ENCODE measurements around the gene SORCS2.

Gene SORCS2

DNA sequence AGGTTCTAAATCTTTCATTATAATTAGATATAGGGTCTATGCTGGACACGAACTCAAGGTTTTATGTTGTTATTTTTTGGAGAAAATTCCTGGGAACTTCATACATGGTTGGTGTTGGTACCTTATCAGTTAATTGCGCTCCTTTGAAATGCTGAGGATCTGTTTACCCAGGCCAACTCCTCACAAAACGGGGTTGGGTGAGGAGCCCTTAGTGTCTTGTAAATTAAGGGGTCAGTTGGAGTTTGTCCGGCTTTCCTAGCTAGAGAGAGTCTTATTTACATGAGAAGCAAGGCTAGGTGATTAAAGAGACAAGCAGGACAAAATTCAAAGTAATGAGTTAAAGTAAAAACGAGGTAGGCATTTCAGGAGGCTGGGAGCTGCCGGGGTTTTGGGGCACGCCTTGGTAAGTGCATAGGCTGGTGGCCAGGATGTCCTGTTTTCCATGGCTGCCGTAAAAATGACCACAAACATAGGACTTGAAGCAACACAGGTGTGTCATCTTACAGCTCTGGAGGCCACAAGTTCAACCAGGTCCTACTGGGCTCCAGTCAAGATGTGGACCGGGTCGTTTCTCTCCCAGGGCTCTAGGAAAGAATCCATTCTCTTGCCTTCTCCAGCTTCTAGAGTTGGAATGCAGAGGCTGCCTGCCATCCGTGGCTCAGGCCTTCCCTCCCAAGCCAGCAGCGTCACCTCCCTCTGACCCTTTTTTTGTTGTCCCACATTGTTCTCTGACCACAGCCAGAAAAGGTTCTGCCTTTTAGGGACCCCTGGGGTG is 222.6 kb downstream of the SORCS2 start:
- DNase-seq (ENCODE audit: low read depth in 2 of 2), result no peak

DNA sequence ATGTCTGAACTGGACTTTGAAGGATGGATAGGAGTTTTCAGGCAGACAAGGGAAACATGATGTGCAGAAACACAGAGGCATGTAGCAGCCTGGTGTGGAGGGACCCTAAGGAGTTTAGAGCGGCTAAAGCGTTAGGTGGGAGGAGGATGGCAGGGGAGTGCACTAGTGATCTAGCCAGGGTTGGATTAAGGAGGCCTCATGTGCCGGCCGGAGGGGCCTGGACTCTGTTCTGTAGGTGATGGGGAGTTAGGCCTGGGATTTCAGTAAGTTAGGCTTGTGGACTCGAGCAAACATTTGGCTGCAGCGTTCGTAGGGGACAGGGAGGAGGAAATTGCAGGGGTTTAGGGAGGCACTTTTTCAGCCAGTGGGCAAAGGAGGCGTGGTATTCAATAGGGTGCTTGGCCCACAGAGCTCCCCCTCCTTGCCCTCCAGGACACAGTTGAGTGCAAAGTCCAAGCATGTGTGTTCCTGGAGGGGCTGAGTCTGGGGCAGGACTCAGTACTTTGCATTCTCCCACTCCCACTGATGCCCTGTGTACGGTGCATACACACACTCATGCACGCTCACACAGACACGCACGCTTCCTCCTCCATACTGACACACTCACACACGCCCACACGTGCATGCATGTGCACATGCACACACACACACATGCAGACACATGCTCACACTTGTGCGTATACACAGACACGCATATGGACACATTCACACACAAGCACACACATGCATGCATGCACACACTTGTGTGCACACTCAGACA is 223.8 kb downstream of the SORCS2 start:
- DNase-seq (ENCODE audit: low read depth in 2 of 2), result no peak

DNA sequence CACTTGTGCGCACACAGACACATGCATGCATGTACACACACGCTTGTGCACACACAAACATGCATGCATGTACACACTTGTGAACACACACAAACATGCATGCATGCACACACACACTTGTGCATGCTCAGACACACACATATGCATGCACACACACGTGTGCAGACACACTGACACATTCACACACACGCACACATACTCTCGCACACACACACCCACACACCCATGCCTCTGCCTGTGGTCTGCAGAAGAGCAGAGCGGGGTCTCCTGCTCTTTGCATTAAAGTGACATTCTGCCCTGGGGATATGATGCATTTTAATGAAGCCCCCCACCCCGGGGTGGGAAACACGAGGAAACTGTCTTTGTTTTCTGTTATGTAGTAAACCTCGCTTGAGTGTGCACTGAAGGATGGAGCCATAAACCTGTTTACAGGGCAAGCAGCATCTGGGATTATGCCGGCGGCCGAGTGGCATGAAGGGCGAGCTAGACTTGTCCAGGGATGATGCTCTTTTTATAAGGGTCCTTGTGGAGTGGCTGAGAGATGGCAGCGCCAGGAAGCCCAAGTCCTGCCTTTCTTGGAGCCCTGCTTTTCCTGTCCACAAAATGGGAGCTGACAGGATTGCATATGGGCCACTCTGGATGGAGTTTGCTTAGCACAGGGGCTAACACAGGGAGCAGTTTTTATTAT is 224.6 kb downstream of the SORCS2 start:
- DNase-seq (ENCODE audit: low read depth in 2 of 2), result no peak

DNA sequence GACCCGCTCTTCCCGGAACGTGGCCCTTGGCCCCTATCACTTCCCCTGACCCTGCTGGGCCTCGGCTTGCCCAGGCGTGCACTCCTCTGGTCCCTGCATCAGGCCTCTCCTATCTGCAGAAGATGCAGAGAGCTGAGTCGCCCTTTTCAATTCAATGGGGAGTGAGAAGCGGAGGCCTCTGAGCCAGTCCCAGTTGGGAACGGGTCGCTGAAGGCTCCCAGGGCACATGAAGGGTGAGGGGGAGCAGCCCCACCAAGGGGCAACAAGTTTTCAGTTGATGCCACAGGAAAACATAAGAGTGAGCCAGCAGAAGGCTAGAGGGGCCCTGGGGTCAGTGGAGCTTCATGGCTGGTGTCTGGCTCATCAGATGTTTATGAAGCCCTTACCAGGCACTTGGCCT is 225.3 kb downstream of the SORCS2 start:
- no peak for DNase-seq (ENCODE audit: low read depth in 2 of 2)

DNA sequence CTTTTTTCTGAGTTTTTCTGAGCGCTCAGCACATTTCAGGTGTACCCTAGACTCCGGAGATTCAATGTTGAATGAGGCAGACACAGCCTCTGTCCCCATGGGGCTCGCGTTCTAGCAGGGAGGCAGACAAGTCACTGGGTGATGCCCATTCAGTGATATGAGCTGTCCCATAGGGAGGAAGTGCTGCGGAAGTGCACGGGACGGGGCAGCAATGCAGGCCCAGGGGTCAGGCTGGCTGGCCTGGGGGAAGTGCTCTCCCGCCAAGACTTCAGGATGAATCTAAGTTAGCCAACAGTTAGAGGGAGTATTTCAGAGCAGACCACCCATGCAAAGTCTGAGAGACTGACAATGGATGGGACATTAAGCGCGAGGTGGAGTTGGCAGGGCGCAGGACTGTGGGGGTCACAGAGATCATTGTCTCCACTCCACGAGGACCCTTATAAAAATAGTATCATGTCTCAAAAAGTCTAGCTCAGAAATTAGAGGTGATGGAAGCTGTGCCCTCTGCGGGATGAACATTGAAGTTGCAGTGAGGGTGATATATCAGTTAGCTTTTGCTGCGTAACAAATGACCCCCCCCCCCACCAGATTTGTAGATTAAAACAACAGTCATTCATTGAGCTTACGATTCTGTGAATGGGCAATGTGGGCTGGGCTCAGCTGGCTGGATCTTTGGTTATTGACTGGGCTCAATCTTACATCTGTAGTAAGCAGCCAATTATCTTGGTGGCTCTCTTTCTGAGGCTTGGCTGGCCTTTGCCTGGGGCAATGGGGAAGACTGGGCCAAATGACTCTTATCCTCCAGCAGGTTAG is 226.0 kb downstream of the SORCS2 start:
- no peak for DNase-seq (ENCODE audit: low read depth in 2 of 2)

DNA sequence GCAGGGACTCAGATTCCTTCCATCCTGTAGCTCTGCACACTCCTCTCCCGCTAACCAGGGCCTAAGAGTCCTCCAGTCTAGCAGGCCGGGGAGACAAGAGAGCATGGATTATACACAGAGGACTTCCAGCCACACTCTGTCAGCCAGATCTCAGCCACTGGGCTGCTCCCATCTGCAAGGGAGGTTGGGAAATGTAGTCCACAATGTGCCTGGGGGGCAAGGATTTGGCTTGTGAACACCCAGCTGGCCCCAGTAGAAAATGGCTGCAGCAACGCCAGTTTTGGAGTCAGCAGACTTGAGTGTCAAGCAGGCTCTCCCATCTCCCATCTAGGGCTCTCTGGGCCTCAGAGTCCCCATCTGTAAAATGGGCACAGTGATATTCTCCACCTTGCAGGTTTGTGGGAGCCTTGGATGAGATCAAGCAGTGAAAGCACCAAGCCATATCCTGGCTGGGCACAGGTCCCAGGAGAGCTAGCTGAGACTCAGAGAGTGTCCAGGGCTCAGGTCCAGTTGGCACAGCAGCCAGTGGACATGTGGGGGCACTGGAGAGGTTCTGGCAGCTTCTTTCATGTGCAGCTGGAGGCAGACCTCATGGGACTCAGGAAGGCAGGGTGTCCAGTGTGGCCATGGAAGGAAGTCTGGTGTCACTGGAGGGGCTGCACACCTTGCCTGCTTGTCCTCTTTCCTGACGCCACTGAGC is 227.8 kb downstream of the SORCS2 start:
- no peak for DNase-seq (ENCODE audit: low read depth in 2 of 2)

DNA sequence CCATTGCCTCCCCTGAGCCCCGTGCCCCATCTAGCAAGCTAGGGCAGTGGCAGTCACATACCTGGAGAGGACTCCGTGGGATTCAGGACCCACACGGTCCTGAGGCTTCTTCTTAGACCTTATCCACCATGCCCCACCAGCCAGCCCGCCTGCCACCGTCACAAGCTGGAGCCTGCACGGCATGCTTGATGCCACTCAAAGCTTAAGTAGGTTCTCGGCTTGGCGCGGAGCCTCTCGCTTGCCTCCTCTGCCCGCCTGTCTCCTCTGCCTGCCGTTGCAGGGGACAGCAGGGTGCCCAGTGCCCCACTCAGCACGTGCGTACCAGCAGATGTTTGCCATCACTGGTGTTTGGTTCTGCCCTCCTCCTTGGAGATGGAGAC is 228.3 kb downstream of the SORCS2 start:
- no peak for DNase-seq (ENCODE audit: low read depth in 2 of 2)

DNA sequence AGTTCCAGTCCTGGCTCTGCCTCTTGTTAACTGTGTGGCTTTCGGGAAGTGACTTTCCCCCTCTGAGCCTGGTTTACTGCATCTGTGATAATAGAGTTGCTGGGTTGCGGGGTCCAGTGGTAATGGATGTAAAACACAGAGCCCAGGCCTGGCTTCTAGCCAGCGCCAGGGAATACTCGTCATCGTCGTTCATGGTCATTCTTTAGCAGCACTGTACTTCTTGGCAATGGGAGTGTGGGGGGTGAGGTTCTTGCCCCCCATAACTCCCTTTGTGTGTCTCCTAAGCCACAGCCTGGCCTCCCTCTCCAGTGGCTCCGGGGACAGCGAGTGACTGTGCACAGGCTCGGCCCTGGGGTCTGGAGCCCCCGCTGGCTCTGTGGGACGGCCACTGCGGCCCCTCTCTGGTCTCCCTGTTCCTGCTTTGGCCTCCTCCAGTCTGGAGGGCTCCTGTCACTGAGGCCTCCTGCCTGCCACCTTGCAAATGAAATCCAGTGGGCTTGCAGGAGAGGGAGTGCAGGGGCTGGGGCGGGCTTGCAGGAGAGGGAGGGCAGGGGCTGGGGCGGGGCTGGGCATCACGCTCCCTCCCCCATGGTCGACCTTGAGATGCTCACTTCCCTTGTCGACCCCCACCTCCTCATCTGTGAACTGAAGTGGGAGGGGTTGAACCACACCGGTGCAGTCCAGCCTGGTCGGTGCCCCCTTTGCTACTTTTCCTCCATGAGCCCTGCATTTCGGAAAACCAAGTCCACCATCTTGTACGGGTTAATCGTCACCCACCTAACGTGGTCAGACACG is 229.2 kb downstream of the SORCS2 start:
- DNase-seq (ENCODE audit: low read depth in 2 of 2), result no peak

DNA sequence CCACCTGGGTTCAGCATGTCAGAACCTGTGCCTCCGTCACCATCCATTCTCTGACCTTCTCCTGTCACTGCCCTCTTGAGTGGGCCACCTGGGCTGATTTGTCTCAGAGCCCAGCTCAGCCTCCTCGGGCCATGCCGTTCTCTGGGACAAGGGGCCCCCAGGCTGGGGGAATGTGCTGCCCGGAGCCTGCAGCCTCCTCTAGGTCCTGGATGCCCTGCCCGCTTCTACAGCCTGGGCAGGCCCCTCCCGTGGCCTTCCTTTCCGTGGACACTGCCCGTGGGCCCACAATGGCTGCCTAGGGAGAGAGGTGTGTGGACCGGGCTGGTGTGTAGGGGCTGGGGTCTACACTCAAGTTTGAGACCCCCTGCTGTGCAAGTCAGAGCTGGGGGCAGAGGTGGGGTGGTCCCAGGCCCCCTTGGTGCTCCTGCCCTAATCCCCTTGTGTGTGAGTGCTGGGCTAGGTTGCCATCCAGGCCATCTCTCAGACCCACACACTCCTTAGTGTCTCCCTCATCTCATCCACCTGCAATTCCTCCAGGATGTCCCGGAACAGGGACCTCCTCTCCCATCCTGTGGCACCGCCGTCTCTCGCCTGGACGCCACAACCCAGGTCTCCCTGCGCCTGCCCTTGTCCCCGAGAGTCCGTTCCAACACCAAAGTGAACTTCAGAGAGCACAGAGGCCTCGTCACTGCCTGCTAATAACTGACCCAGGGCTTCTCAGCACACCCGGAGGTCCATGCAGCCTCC is 230.0 kb downstream of the SORCS2 start:
- DNase-seq (ENCODE audit: low read depth in 2 of 2), result no peak

DNA sequence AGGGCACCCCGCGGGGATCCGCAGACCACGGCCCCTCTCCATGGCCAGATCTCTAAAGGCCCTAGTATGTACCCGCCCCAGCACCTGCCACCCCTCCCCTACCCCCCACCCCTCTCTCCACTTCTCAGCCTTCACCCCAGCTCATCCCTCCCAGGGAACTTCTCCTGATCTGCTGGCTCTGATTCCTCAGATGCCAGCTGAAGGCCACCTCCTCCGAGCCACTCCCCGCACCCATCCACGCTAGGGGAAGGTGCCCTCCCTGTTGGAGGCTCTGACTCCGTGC is 230.5 kb downstream of the SORCS2 start:
- no peak for DNase-seq (ENCODE audit: low read depth in 2 of 2)

DNA sequence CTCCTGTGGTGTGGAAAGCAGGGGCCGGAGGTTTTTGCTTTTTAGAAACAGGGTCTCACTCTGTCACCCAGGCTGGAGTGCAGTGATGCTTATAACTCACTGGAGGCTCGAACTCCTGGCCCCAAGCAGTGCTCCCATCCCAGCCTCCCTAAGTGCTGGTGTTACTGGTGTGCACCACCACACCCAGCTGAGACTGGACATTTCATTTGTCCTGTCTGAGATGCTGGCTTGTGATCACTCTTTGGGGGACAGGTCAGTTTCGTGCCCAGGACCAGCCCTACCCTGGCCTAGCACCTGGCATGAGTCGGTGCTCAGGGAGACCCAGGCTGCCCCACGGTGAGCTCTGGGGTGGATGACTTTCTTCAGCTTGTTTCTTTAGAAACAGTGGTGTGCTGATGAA is 231.1 kb downstream of the SORCS2 start:
- no peak for DNase-seq (ENCODE audit: low read depth in 2 of 2)

DNA sequence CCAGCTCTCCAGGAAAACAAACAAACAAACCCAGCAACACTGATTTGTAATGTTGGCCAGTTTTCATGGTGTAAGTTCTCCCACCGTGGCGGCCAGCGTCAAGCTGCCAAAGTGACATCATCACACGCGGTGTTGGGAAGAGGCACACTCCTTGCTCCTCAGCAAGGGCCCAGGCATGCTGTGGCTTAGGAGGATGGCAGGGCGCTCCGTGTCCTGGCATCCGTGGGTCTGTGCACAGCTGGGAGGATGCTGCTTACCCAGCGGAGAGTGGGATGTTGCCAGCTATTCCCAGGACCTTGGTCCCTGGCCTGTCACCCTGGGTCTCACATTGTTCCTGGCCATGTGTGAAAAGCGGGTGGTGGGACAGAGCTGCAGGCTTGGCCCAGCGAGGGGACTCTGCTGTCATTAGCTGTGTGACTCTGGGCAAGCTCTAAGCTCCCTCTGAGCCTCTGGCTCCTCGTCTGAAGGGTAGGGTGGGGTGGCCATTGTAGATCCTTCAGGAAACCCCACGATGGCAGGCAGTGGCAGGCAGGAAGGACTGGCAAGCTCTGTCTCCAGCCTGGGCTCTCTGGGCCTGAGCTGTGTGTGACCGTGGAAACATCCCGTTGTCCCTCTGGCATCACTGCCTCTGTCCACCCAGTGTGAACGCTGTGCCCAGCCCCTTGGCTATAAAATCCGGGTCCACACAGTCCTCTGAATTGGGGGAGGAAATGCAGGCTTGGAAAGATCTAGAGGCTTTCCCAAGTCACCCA is 231.6 kb downstream of the SORCS2 start:
- DNase-seq (ENCODE audit: low read depth in 2 of 2), result no peak

DNA sequence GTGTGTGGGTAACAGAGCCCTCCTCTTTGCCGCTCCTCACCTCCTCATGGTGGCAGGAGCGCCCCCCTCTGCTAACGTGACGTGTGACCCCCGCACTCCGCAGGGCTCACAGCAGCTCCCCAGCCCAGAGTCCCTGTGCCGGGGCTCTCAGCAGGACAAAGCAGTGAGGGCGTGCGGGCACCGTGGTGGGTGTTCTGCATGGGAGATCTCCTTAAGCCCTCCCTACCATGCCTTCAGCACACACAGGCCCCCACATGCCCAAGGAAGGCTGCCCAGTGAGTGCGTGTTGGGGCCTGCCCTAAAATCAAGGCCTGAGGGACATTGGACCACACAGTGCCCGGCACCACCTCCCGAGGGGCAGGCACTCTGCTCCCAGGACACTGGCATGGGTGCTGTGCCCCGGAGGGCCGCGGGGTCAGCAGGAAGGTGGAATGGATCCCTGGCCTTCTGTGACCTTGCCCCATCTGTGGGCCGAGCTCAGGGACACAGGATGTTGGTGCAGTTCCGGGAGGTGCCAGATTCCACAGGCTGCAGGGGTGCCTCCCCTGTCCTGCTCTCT is 232.3 kb downstream of the SORCS2 start:
- DNase-seq (ENCODE audit: low read depth in 2 of 2), result no peak

DNA sequence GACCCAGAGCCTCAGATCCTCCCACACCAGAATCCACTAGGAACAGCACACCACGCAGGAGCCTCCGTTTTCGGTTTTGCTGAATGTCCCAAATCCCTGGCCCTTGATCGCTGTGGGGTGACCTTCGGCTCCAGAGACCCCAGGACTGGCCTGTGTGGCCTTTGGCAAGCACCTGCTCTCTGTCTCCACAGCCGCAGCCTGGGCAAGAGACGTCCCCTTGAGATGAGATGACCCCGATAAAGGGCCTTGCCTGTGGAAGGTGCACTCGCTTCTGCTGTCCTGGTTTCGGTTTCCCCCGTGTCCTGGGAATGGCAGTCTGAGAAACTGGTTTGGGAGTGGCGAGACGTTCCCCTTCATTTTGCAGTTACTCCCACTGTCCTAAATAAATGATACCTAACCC is 232.8 kb downstream of the SORCS2 start:
- DNase-seq (ENCODE audit: low read depth in 2 of 2), result no peak

DNA sequence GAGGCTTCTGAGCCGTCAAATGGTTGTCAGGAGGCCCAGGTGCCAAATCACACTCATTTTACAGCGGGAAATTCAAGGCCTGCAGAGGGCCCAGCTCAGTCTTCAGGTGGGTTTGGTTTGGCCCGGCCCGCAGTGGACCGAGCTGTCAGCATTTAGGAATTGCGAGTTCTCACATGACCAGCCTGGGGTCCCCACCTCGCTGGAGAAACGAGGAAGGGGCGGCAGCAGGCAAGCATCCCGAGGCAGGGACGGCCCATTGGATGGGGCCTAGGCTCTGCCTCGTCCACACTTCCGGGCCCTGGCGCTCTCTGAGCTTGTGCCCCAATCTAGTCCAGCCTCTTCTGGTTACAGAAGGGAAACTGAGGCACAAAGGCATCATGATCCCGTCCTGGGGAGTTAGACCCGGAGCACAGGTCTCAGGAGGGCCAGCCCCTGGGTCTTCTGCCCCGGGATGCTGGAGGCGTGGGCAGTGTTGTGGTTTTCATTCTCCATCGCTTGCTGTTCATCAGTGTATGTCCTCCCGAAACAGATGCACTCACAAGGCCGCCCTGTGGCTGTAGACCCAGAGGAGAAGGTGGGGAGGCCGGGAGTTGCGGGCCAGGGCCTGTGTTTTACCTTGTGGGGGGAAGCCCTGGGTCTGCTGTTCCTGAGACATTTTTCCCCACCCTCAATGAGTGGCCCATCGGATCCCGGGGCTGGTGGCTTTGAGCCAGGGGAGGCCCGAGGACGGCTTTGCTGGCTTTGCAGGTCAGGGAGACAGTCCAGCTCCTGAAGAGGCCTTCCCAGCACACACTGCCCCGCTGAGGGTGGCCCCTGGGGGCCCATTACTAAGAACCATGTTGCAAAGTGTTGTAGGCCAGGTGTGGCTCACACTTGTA is 233.5 kb downstream of the SORCS2 start:
- no peak for DNase-seq (ENCODE audit: low read depth in 2 of 2)

DNA sequence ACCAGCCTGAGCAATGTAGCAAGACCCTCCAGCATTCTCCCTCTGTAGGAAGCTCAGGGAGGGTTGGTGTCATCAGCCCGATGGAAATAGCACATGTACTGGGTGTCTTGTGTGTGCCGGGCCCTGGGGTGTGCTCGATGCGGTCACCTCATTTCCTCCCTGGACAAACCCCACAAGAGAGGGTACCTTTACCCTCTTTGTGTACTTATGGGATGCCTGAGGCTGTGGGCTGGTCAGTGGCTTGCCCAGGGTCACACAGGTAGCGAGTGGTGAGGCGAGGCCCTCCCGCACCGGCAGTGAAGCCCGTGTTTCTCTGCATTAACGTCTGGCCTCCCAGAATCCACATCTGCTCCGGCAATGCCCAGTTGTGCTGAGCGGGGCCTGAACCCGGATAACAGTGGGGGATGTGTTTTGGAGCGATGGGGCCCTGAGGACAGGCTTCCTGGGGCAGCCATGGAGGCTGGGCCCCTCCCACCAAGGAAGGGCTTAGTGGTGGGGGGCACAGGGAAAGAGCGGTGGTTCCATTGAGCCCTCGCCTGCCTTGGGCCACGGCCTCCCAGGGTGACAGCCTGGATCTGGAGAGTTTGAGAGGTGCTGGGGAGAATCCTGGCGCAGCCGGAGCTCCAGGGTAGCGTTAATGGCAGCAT is 234.3 kb downstream of the SORCS2 start:
- no peak for DNase-seq (ENCODE audit: low read depth in 2 of 2)

DNA sequence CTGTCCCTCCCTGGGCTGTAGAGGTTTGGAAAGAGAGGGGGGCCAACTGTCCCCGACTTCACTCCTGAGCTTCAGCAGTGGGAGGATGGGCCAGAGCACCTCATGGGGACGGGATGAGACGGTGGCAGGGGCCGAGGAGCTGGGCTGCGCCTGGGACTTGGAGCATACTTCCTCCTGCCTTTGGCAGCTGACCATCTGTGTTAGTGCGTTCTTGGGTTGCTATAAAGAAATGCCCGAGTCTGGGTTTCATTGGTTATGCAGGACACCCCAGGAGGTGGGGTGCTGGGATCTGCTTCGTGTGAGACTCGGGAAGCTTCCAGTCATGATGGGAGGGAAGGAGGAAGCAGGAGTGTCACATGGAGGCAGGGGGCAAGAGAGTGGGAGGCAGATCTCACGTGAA is 235.0 kb downstream of the SORCS2 start:
- no peak for DNase-seq (ENCODE audit: low read depth in 2 of 2)

Data from stimulated activated CD8-positive, alpha-beta memory T cell treated with anti-CD3 and anti-CD28 coated beads, Interleukin-2, amount 100 ng/mL, for 48 hours (primary cell).